BE2C (cell line): ENCODE measurements around the gene SH3TC1.

Experiments
- DNase-seq: peaks from one replicate; pipeline ENCODE4 v3.0.0-alpha.2; 2020
- H3K27me3 ChIP-seq: fragments of 250-450 bp; sonication (Bioruptor Pico); 2 replicates; pipeline ENCODE4 v1.5.1; 2020; ENCODE audit warnings: mild to moderate bottlenecking
- H3K36me3 ChIP-seq: fragments of 250-450 bp; sonication (Bioruptor Pico); 2 replicates; pipeline ENCODE4 v1.5.1; 2020; ENCODE audit warnings: mild to moderate bottlenecking
- H3K4me1 ChIP-seq: fragments of 250-450 bp; sonication (Bioruptor Pico); 2 replicates; pipeline ENCODE4 v1.5.1; 2020
- H3K4me3 ChIP-seq: 2 replicates; pipeline ENCODE4 v1.5.1; 2011; ENCODE audit warnings: low read depth, low read length
- H3K9me3 ChIP-seq: fragments of 250-450 bp; sonication (Bioruptor Pico); 2 replicates; pipeline ENCODE4 v1.5.1; 2020
- CTCF ChIP-seq: IDR thresholded peaks from 2 replicates; pipeline ENCODE4 v1.5.1; 2012; ENCODE audit warnings: mild to moderate bottlenecking, low read depth, low read length

The SH3TC1 gene

GRCh38 chr4:8276358-8277240 is 77.5 kb downstream of the SH3TC1 start:
- Histone ChIP-seq H3K27me3 (no peaks in the 10 kb centered on the region), H3K9me3 (no peaks in the 10 kb centered on the region), H3K4me3 (no peak overlapping the region), H3K36me3 (no peaks in the 10 kb centered on the region), H3K4me1 (peaks cover 18% of the 10 kb centered on the region)
- DNase-seq, result no peak
- TF ChIP-seq CTCF, result no peak

GRCh38 chr4:8277356-8278008 is 78.4 kb downstream of the SH3TC1 start:
- Histone ChIP-seq H3K9me3 (no peaks in the 10 kb centered on the region), H3K4me3 (no peak overlapping the region), H3K27me3 (no peaks in the 10 kb centered on the region), H3K36me3 (no peaks in the 10 kb centered on the region), H3K4me1 (peaks cover 21% of the 10 kb centered on the region)
- TF ChIP-seq CTCF, result no peak
- no peak for DNase-seq

GRCh38 chr4:8278009-8278395 is 78.9 kb downstream of the SH3TC1 start:
- peaks cover 23% of the 10 kb centered on the region for H3K4me1 ChIP-seq
- no peaks in the 10 kb centered on the region for H3K36me3 ChIP-seq
- H3K9me3 ChIP-seq, result no peaks in the 10 kb centered on the region
- no peak overlapping the region for H3K4me3 ChIP-seq
- H3K27me3 ChIP-seq, result no peaks in the 10 kb centered on the region
- no peak for DNase-seq
- no peak for TF ChIP-seq CTCF

GRCh38 chr4:8278421-8279287 is 79.6 kb downstream of the SH3TC1 start:
- Histone ChIP-seq H3K27me3 (no peaks in the 10 kb centered on the region), H3K36me3 (no peaks in the 10 kb centered on the region), H3K9me3 (no peaks in the 10 kb centered on the region), H3K4me1 (peaks cover 26% of the 10 kb centered on the region), H3K4me3 (no peak overlapping the region)
- TF ChIP-seq CTCF, result no peak
- no peak for DNase-seq

- Histone ChIP-seq H3K27me3 (no peaks in the 10 kb centered on the region), H3K4me3 (no peak overlapping the region), H3K4me1 (peaks cover 28% of the 10 kb centered on the region), H3K9me3 (no peaks in the 10 kb centered on the region), H3K36me3 (no peaks in the 10 kb centered on the region)
- DNase-seq, result no peak
- TF ChIP-seq CTCF, result no peak
Observed at GRCh38 chr4:8279321-8280157, 80.4 kb downstream of the SH3TC1 start.
